SJCRH30 (cell line): ENCODE data around the gene TPGS1. TPM values are rescaled to one million over a fixed set of nuclear protein-coding genes. Genes with fewer than 3 reads are reported as not detected.

Experiments
- DNase-seq, 2 experiments: peaks; one replicate each; pipeline ENCODE4 v3.0.0-alpha.2; 2015 to 2020
- H3K27ac ChIP-seq: fragments of 250-450 bp; sonication (Bioruptor Pico); 2 replicates; pipeline ENCODE4 v1.5.1; 2020; ENCODE audit warnings: mild to moderate bottlenecking, moderate library complexity
- H3K27me3 ChIP-seq: fragments of 250-450 bp; sonication (Bioruptor Pico); 2 replicates; pipeline ENCODE4 v1.5.1; 2020; ENCODE audit warnings: mild to moderate bottlenecking, moderate library complexity
- H3K36me3 ChIP-seq: fragments of 250-450 bp; sonication (Bioruptor Pico); 2 replicates; pipeline ENCODE4 v1.5.1; 2020; ENCODE audit warnings: mild to moderate bottlenecking, moderate library complexity
- H3K4me1 ChIP-seq: fragments of 250-450 bp; sonication (Bioruptor Pico); 2 replicates; pipeline ENCODE4 v1.5.1; 2020; ENCODE audit warnings: mild to moderate bottlenecking, moderate library complexity
- H3K4me3 ChIP-seq: fragments of 250-450 bp; sonication (Bioruptor Pico); 2 replicates; pipeline ENCODE4 v1.5.1; 2020; ENCODE audit warnings: mild to moderate bottlenecking, moderate library complexity
- H3K9me3 ChIP-seq: fragments of 250-450 bp; sonication (Bioruptor Pico); replicated peaks from 2 replicates; pipeline ENCODE4 v1.5.1; 2020; ENCODE audit warnings: mild to moderate bottlenecking, moderate library complexity
- total RNA-seq: library from RNA; depleted of rRNA; stranded (reverse); fragments of >200 nt; shearing (Covaris generic); gene quantifications from 2 replicates; pipeline ENCODE4 v1.2.3, GENCODE V29; 2014

Gene TPGS1
- total RNA-seq, 1 experiment from 2014 or later, result 7.3 TPM

DNA sequence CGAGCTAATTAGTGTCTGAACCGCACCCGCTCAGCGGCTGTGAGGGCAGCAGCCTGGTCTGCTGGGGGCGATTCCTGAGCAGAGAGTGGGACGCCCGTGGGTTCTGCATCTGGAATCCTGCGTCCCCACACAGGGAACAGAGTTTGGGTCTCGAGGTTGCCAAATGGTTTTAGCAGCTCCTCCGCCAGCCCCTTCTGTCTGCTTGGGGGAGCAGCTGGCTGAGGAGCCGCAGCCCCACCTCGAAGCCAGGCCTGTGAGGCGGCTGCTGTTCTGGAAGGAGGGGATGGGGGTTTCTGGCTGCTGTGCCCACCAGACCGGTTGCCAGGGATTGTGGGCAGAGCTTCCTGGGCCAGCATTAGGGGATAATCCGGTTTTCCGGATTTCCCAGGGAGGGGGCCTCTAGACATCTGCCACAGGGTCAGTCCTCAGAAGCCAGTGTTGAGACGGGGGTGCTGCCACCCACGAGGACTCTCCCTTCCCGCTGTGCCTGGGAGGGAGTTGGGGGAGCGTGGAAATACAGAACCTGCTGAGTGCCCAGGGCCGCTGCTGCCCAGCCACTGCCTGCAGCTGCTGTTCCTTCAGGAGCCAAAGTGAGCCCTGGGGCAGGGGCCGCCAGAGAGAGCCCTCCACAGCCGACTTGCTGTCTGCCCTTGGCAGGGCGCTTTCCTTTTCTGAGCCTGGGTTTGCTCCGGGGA, 26.2 kb downstream of the TPGS1 start:
- peak in 1 of 2 experiments; percentile 33 for DNase-seq
- no peaks in the 10 kb centered on the region for H3K9me3 ChIP-seq
- peak overlapping the region; percentile 91 for H3K4me3 ChIP-seq
- H3K4me1 ChIP-seq, result no peaks in the 10 kb centered on the region
- peaks cover 9% of the 10 kb centered on the region for H3K36me3 ChIP-seq
- no peaks in the 10 kb centered on the region for H3K27me3 ChIP-seq
- peak overlapping the region; percentile 45 for H3K27ac ChIP-seq

DNA sequence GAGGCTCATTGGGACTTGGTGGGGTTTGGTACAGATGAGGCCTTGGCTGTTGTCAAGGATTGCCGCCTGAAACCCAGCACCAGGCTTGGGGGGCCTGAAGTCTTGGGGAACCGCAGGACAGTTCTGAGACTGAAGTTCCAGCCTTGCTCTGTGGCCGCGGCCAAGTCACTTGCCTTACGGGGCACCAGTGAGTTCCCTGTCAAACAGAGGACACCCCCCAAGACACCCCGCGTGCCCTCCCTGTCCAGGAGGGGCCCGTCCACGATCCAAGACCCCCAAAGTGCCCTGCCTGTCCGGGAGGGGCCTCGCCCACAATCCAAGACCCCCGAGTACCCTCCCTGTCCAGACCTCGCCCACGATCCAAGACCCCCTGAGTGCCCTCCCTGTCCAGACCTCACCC, 26.8 kb downstream of the TPGS1 start:
- no peak overlapping the region for H3K27ac ChIP-seq
- H3K9me3 ChIP-seq, result no peaks in the 10 kb centered on the region
- H3K4me3 ChIP-seq, result no peak overlapping the region
- H3K36me3 ChIP-seq, result peaks cover 9% of the 10 kb centered on the region
- no peaks in the 10 kb centered on the region for H3K27me3 ChIP-seq
- no peaks in the 10 kb centered on the region for H3K4me1 ChIP-seq
- DNase-seq, result no peak

DNA sequence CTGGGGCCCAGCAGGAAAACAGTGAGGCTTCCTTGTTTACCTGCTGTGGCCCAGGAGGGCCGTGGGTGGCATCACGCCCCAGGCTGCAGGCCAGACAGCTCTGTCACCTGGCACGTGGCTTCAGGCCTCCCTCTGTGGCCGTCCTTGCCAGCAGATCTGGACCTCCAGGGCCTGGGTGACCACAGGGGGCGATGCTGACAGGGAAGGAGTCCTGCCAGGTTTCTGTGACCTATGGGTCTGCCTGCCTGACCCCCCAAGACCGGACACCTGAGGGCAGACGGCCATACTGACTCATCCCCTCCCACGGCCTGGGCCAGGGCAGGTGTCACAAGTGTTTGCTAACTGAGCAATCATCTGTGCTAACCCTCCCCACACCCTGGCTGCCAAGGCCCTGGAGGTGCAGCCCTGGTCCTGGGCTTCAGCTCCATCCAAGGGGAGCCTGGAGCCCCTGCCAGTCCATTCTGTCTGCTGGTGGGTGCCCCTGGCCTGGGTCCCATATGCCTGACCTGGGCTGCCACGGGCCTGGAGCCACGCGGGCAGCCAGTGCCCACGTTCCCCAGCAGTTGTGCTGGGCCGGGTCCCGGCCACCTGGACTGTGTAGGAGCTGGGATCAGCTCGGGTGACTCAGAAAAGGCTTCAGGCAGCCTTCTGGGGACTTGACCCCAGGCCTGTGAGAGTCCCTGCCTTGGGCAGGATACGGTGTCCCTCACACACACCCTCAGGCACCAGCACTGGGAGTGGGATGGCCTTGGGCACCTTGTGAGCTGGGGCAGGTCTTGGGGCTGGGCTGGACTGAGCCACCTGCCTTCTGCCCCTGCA, 27.9 kb downstream of the TPGS1 start:
- Histone ChIP-seq H3K27me3 (no peaks in the 10 kb centered on the region), H3K4me1 (no peaks in the 10 kb centered on the region), H3K4me3 (no peak overlapping the region), H3K9me3 (no peaks in the 10 kb centered on the region), H3K36me3 (peaks cover 9% of the 10 kb centered on the region), H3K27ac (no peak overlapping the region)
- DNase-seq, result no peak

DNA sequence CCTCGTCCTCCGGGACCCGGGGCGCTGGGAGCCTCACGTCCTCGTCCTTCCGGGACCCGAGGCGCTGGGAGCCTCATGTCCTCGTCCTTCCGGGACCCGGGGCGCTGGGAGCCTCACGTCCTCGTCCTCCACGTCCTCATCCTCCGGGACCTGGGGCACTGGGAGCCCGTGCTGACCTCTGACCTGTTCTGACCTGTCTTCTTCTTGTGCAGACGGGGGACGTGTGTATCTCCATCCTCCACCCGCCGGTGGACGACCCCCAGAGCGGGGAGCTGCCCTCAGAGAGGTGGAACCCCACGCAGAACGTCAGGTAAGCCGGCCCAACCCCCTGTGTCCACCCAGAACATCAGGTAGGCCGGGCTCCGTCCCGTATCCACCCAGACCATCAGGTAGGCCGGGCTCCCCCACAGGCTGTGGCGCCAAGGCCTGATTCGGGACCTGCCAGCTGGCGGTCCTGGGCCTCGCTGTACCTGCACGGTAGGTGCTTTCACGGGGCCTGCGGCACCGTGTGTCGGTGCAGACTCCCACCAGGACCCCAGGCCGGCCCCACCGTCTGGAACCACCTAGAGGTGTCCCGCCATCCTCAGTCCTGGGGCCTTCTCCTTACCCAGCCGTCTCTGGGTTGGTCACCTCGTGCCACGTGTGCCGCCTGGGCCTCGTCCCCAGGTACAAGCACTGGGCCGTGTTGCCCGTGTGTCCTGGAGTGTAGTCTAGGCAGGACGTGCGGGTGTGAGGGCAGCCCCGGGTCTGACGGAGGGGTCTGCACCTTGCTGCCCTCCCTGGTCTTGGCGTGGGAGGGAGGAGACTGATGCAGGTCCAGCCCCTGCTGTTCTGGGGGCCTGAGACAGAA, 29.0 kb downstream of the TPGS1 start:
- Histone ChIP-seq H3K27me3 (no peaks in the 10 kb centered on the region), H3K36me3 (peaks cover 9% of the 10 kb centered on the region), H3K4me1 (no peaks in the 10 kb centered on the region), H3K9me3 (no peaks in the 10 kb centered on the region), H3K4me3 (no peak overlapping the region), H3K27ac (no peak overlapping the region)
- DNase-seq, result no peak

DNA sequence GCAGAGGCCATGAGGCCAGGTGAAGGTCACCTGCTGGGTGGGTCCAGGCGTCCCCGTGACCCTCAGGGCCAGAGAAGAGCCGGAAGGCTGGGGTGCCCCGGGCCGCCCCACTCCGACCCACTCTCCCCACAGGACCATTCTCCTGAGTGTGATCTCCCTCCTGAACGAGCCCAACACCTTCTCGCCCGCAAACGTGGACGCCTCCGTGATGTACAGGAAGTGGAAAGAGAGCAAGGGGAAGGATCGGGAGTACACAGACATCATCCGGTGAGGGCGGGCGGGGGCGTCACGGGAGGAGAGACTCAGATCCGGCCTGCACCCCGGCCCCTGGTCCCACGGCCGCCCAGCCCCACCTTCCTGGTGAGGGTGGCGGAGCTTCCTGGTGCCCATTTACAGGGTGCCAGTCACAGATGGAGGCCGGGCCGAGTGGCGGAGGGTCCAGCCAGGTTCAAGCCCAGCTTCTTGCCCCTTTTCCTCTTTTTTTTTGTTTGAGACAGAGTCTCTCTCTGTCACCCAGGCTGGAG, 29.6 kb downstream of the TPGS1 start:
- Histone ChIP-seq H3K27ac (no peak overlapping the region), H3K36me3 (peaks cover 9% of the 10 kb centered on the region), H3K4me3 (no peak overlapping the region), H3K4me1 (no peaks in the 10 kb centered on the region), H3K27me3 (no peaks in the 10 kb centered on the region), H3K9me3 (no peaks in the 10 kb centered on the region)
- DNase-seq, result no peak

DNA sequence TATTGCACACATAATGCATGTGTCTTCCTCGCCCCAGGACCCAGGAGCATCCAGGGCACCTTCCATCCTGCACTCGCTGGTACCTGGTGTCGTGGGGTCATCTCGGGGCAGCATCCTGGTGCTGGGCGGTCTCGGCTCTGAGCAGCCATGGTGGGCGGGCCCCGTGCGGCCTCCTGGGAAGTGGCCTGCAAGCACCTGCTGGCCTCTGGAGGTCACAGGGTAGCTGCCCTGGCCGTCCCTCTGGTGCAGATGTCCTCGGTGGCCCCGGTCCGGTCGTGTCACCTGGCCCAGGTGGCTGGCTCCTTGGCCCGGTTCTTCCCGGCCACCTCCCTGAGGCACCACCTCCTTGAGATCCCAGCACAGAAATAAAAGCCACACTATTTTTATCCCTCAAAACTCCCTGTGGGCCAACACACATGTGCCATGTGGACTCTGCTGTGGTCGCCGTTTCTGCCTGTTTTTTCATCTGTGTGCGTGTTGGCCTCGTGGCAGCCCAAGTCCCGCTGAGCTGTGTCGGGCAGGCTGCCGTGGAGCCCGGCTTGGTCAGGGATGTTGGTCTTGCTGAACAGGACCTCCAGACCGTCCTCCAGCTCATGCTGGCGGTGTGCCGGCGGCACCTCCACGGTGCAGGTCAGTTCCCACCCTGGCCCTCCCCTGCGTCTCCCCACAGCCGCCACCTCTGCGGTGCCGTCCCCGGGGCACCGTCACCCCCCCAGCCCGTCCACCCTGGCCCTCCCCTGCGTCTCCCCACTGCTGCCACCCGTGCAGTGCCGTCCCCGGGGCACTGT, 31.5 kb downstream of the TPGS1 start:
- Histone ChIP-seq H3K4me1 (no peaks in the 10 kb centered on the region), H3K4me3 (no peak overlapping the region), H3K27ac (no peak overlapping the region), H3K27me3 (no peaks in the 10 kb centered on the region), H3K9me3 (no peaks in the 10 kb centered on the region), H3K36me3 (peaks cover 9% of the 10 kb centered on the region)
- no peak for DNase-seq

DNA sequence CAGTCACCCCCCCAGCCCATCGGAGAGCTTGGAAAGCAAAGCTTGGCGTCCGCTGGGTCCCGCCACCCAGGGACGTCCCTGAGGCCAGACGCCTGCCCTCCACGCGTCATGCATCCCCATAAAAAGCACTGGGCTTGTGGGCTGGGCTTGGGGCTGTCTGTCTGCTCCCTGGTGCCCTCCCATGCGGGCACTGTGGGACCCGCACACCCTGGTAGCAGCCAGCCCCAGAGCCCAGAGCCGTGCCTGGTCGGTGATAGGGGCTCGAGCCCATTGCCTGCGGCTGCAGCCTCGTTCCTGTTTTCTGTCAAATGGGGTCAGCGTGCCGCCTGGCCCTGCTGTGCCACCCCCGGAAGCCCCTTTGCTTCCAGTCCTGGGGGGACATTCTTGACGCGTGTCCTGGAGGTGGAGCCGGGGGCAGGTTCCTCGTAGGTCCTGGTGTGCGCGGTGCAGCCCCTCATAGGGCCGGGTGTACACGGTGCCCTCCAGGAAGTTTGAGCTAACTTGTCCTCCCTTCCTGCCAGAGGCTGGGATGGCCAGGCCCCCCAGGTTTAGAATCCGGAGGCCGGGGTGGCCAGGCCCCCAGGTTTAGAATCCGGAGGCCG, 32.2 kb downstream of the TPGS1 start:
- Histone ChIP-seq H3K9me3 (no peaks in the 10 kb centered on the region), H3K27ac (no peak overlapping the region), H3K4me3 (no peak overlapping the region), H3K36me3 (peaks cover 9% of the 10 kb centered on the region), H3K4me1 (no peaks in the 10 kb centered on the region), H3K27me3 (no peaks in the 10 kb centered on the region)
- no peak for DNase-seq

DNA sequence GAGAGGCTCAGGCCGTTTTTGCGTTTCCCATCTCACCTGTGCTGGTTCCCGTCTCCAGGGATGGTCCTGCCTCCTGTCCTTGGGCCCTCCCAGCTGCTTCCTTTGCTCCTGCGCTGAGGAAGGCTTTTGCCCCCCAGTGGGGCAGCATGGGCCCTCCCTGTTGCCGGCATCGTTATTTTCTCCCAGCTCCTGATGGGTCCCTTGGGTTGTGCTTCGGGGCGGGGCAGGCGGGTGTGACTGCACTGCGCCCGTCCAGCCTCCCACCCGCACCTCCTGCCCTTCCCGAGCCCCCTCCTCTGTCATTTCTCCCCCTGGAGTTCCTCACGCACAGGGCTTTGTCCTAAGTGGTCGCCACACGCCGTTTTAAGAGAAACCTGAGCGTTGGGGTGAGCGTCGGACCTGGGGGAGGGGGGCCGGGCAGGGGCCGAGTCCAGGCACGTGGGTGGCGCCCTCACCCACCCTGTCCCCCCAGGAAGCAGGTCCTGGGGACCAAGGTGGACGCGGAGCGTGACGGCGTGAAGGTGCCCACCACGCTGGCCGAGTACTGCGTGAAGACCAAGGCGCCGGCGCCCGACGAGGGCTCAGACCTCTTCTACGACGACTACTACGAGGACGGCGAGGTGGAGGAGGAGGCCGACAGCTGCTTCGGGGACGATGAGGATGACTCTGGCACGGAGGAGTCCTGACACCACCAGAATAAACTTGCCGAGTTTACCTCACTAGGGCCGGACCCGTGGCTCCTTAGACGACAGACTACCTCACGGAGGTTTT, 33.8 kb downstream of the TPGS1 start:
- peaks cover 9% of the 10 kb centered on the region for H3K36me3 ChIP-seq
- no peak overlapping the region for H3K27ac ChIP-seq
- H3K9me3 ChIP-seq, result no peaks in the 10 kb centered on the region
- no peaks in the 10 kb centered on the region for H3K4me1 ChIP-seq
- H3K4me3 ChIP-seq, result no peak overlapping the region
- no peaks in the 10 kb centered on the region for H3K27me3 ChIP-seq
- no peak for DNase-seq

DNA sequence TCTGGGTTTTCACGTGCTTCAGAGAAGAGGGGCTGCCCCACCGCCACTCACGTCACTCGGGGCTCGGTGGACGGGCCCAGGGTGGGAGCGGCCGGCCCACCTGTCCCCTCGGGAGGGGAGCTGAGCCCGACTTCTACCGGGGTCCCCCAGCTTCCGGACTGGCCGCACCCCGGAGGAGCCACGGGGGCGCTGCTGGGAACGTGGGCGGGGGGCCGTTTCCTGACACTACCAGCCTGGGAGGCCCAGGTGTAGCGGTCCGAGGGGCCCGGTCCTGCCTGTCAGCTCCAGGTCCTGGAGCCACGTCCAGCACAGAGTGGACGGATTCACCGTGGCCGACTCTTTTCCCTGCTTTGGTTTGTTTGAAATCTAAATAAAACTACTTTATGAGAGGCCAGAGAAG, 34.4 kb downstream of the TPGS1 start:
- Histone ChIP-seq H3K27me3 (no peaks in the 10 kb centered on the region), H3K9me3 (no peaks in the 10 kb centered on the region), H3K36me3 (peaks cover 3% of the 10 kb centered on the region; the same call in 1 of the 2 replicates), H3K4me1 (no peaks in the 10 kb centered on the region), H3K27ac (no peak overlapping the region), H3K4me3 (no peak overlapping the region)
- no peak for DNase-seq

DNA sequence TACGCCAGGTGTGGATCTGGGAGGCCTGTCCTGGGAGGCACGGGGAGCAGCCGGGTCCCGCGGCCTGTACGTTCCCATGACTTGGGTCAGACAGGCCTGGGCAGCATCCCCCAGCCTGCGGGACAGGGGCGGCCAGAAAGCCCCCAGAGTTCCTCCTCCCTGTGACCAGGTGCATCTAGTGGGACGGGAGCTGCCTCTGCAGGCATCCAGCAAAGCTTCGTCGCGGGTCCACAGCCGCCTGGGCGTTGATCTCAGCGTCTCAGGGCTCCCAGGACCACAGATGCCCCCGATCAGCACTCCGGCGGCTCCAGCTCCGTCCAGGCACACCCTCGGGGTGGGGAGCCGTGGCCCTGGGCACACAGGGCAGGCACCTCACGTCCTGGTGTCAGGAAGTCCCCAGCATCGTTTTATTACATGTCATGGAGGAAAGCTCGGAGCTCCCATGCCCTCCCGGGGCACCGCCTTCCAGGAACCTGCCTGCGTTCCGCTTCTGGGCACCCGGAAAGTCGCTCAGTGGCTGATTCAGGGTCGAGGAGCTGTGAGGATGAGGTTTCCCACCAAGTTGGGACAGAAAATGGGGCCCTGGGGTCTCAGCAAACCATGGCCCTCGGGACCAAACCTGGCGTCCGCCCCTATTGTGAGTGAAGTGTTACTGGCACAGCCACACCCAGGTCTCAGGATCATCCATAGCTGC, 35.0 kb downstream of the TPGS1 start:
- Histone ChIP-seq H3K27ac (no peak overlapping the region), H3K4me1 (no peaks in the 10 kb centered on the region), H3K27me3 (no peaks in the 10 kb centered on the region), H3K36me3 (no peaks in the 10 kb centered on the region; the same call in 1 of the 2 replicates), H3K9me3 (no peaks in the 10 kb centered on the region), H3K4me3 (no peak overlapping the region)
- DNase-seq, result no peak

DNA sequence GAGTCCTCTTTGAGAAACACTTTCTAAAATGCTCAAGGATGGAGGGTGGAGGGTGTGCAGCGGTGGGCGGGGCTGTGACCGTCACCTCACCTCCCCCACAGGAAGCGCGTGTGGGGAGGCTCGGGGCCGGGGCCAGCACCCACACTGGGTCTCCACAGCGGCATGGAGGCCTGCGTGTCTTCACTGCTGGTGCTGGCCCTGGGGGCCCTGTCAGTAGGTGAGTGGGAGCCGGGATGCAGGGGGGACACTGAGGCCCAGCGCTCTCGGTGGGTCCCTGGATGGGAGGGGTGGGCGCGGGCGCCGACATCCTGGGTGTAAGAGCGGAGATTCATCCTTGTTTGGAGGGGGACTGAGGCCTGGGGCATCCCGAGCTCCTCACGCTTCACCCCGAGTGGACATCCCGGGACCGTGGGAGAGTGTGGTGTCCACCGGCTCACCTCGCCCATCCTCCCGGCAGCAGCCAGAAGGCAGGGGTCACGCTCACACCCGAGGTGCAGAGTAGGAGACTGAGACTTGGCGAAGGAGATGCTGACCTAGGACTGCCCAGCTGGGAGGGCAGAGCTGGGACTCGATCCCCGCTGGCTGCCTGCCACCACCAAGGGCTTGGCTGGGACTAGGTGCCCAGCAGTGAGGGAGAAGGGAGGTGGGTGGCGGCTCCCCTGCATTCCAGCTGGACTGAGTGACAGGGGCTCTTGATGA, 36.8 kb downstream of the TPGS1 start, which contains the start of gene GZMM:
Gene GZMM, plus strand, starts transcription at position 144 of the 699 bp plus-strand sequence. Its CDS starts 19 bp downstream, at position 163.
- Histone ChIP-seq H3K27me3 (no peaks in the 10 kb centered on the region), H3K27ac (no peak within 1 kb of the TSS), H3K4me1 (no peaks in the 10 kb centered on the region), H3K36me3 (no peaks in the 10 kb centered on the region; the same call in 1 of the 2 replicates), H3K9me3 (no peaks in the 10 kb centered on the region), H3K4me3 (no peak within 1 kb of the TSS)
- no peak for DNase-seq

DNA sequence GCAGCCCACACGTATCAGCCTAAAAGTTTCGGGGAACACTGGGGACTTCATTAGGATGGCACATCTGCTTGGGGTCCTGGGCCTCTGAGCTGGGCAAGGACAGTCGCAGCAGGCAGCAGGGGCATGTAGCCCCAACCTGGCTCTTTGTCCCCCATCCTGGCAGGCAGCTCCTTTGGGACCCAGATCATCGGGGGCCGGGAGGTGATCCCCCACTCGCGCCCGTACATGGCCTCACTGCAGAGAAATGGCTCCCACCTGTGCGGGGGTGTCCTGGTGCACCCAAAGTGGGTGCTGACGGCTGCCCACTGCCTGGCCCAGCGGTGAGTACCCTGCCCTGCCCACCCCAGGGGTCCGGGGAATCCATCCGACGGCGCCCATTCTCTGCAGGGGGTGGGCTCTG, 39.8 kb downstream of the TPGS1 start:
- DNase-seq, result no peak
- Histone ChIP-seq H3K36me3 (no peaks in the 10 kb centered on the region), H3K27me3 (no peaks in the 10 kb centered on the region), H3K4me1 (no peaks in the 10 kb centered on the region), H3K27ac (no peak overlapping the region), H3K4me3 (no peak overlapping the region), H3K9me3 (no peaks in the 10 kb centered on the region)
